Measurements from ENCODE around the gene STARD5.

The STARD5 gene

GRCh38 chr15:81315452-81316175 lies 8.3 kb downstream of the STARD5 start:
- no peak overlapping the region for H2AFZ ChIP-seq
- H3K9me3 ChIP-seq (ENCODE audit: control insufficient read depth, low read length) = no peaks in the 10 kb centered on the region
- no peak overlapping the region for H3K4me2 ChIP-seq (ENCODE audit: low read length)
- no peaks in the 10 kb centered on the region for H3K79me2 ChIP-seq
- no peaks in the 10 kb centered on the region for H3K4me1 ChIP-seq
- no peak overlapping the region for H3K9ac ChIP-seq
- H3K27me3 ChIP-seq (ENCODE audit: control insufficient read depth, insufficient read depth, low read length) = no peaks in the 10 kb centered on the region
- no peaks in the 10 kb centered on the region for H3K36me3 ChIP-seq (ENCODE audit: control insufficient read depth, insufficient read depth, low read length)
- no peak overlapping the region for H3K4me3 ChIP-seq (ENCODE audit: low read depth, low read length)
- TF ChIP-seq CTCF (IDR thresholded peaks at IDR 0.05) = no peak
- no peak overlapping the region for H3K27ac ChIP-seq

GRCh38 chr15:81314378-81314777 lies 9.6 kb downstream of the STARD5 start:
- Histone ChIP-seq H3K9ac (no peak overlapping the region), H3K36me3 (ENCODE audit: control insufficient read depth, insufficient read depth, low read length) (no peaks in the 10 kb centered on the region), H3K79me2 (no peaks in the 10 kb centered on the region), H3K9me3 (ENCODE audit: control insufficient read depth, low read length) (no peaks in the 10 kb centered on the region), H3K4me2 (ENCODE audit: low read length) (no peak overlapping the region), H3K27ac (no peak overlapping the region), H3K27me3 (ENCODE audit: control insufficient read depth, insufficient read depth, low read length) (no peaks in the 10 kb centered on the region), H2AFZ (no peak overlapping the region), H3K4me1 (no peaks in the 10 kb centered on the region), H3K4me3 (ENCODE audit: low read depth, low read length) (no peak overlapping the region)
- TF ChIP-seq CTCF (IDR thresholded peaks at IDR 0.05) = no peak

- Histone ChIP-seq H3K4me2 (ENCODE audit: low read length) (no peak overlapping the region), H3K4me3 (ENCODE audit: low read depth, low read length) (no peak overlapping the region), H3K27me3 (ENCODE audit: control insufficient read depth, insufficient read depth, low read length) (no peaks in the 10 kb centered on the region), H2AFZ (no peak overlapping the region), H3K36me3 (ENCODE audit: control insufficient read depth, insufficient read depth, low read length) (no peaks in the 10 kb centered on the region), H3K9me3 (ENCODE audit: control insufficient read depth, low read length) (no peaks in the 10 kb centered on the region), H3K4me1 (no peaks in the 10 kb centered on the region), H3K27ac (no peak overlapping the region), H3K79me2 (no peaks in the 10 kb centered on the region), H3K9ac (no peak overlapping the region)
- TF ChIP-seq CTCF (IDR thresholded peaks at IDR 0.05) = no peak
These were observed 10.3 kb downstream of the STARD5 start for GRCh38 chr15:81313686-81314085.

GRCh38 chr15:81312790-81313543 lies 11.0 kb downstream of the STARD5 start:
- H2AFZ ChIP-seq = no peak overlapping the region
- H3K9ac ChIP-seq = no peak overlapping the region
- H3K27ac ChIP-seq = no peak overlapping the region
- TF ChIP-seq CTCF (IDR thresholded peaks at IDR 0.05) = no peak
- H3K4me1 ChIP-seq = no peaks in the 10 kb centered on the region
- H3K4me3 ChIP-seq (ENCODE audit: low read depth, low read length) = no peak overlapping the region
- H3K36me3 ChIP-seq (ENCODE audit: control insufficient read depth, insufficient read depth, low read length) = no peaks in the 10 kb centered on the region
- no peaks in the 10 kb centered on the region for H3K79me2 ChIP-seq
- H3K4me2 ChIP-seq (ENCODE audit: low read length) = no peak overlapping the region
- H3K27me3 ChIP-seq (ENCODE audit: control insufficient read depth, insufficient read depth, low read length) = no peaks in the 10 kb centered on the region
- H3K9me3 ChIP-seq (ENCODE audit: control insufficient read depth, low read length) = no peaks in the 10 kb centered on the region
